ENCODE results near the gene CNKSR1. TPM values are rescaled to one million over a fixed set of nuclear protein-coding genes. Genes with fewer than 3 reads are reported as not detected.

The CNKSR1 gene
- total and polyA plus RNA-seq, 2 of the 13 experiments (the other 11 are each of a cell fraction or from before 2014, with no cell fraction given) = 3.4 to 8.9 TPM

DNA sequence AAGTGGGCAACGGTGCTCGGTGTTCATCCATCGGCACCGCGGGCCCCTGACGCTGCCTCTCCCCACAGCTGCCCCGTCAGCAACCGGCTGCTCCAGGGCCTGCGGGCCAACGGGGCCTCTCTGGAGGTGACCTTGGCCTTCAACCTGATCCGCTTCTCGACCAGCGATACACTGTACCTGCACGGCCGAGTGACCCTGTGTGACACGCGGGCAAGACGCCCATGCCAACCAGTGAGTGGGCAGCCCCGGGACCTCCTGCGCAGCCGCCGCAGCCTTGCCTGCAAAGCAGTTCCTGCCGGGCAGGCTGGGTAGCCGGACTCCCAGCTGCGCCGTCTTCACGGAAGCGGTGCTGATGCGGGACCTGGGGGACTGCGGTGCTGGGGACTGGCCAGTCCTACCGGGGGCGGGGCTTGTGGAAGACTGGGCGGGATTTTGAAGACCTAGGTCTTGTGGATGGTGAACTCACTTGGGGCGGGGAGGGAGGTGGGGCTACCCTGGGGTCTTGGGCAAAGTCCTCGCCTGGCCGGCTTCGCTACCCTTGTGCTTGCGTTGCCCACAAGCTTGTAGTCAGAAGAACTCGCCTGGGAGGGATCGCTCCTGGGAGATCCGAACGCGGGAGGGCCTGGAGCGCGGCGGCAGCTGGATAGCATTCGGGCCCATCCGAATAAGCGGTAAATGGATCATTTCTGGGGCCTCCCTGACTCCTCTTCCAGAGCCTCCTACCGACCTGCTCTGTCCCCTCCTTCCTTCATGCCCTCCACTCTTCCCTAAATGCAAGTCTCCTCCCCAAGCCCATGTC lies 47.9 kb downstream of the CNKSR1 start (continued):
- TF ChIP-seq, protein P1, sequence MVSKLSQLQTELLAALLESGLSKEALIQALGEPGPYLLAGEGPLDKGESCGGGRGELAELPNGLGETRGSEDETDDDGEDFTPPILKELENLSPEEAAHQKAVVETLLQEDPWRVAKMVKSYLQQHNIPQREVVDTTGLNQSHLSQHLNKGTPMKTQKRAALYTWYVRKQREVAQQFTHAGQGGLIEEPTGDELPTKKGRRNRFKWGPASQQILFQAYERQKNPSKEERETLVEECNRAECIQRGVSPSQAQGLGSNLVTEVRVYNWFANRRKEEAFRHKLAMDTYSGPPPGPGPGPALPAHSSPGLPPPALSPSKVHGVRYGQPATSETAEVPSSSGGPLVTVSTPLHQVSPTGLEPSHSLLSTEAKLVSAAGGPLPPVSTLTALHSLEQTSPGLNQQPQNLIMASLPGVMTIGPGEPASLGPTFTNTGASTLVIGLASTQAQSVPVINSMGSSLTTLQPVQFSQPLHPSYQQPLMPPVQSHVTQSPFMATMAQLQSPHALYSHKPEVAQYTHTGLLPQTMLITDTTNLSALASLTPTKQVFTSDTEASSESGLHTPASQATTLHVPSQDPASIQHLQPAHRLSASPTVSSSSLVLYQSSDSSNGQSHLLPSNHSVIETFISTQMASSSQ (IDR thresholded peaks at IDR 0.05; ENCODE audit: low read depth) = no peak
- TF ChIP-seq, protein P1 (CRISPR knock-in tag; IDR thresholded peaks at IDR 0.05; ENCODE audit: borderline replicate concordance) = 0 out of 2 replicates have a peak, but pooled peaks have one; percentile 20
- no peak for TF ChIP-seq NONO (IDR thresholded peaks at IDR 0.05)
- TF ChIP-seq NONO (CRISPR knock-in tag; conservative IDR thresholded peaks at IDR 0.05) = peak; percentile 84
- TF ChIP-seq MTA1 (CRISPR knock-in tag; IDR thresholded peaks at IDR 0.05; ENCODE audit: borderline replicate concordance) = peak; percentile 54; the same call in 1 of the 2 replicates
- TF ChIP-seq ZNF605 (CRISPR knock-in tag; IDR thresholded peaks at IDR 0.05) = peak; percentile 43; the same call in 1 of the 2 replicates
- TF ChIP-seq SMARCC2 (IDR thresholded peaks at IDR 0.05) = no peak
- TF ChIP-seq KDM2A (CRISPR knock-in tag; IDR thresholded peaks at IDR 0.05; ENCODE audit: borderline replicate concordance, low read depth) = peak; percentile 26; the same call in 1 of the 2 replicates
- no peak for TF ChIP-seq ZNF225 (CRISPR knock-in tag; IDR thresholded peaks at IDR 0.05)
- no peak for TF ChIP-seq ZNF7 (CRISPR knock-in tag; IDR thresholded peaks at IDR 0.05)
- peak; percentile 45; the same call in 1 of the 2 replicates for TF ChIP-seq GLI4 (CRISPR knock-in tag; IDR thresholded peaks at IDR 0.05; ENCODE audit: borderline replicate concordance)
- TF ChIP-seq SYNCRIP (IDR thresholded peaks at IDR 0.05; ENCODE audit: insufficient read depth, low read depth, low read length) = no peak
- no peak for TF ChIP-seq SMAD3 (CRISPR knock-in tag; IDR thresholded peaks at IDR 0.05)
- TF ChIP-seq POLR2AphosphoS5 (IDR thresholded peaks at IDR 0.05; ENCODE audit: low read depth, low read length) = peak; percentile 79
- TF ChIP-seq CBX2 (IDR thresholded peaks at IDR 0.05; ENCODE audit: low read depth, low read length) = no peak
- TF ChIP-seq CBX2 (CRISPR knock-in tag; IDR thresholded peaks at IDR 0.05; ENCODE audit: low read depth) = peak; percentile 57; the same call in 1 of the 2 replicates
- no peak for TF ChIP-seq EED (CRISPR knock-in tag; IDR thresholded peaks at IDR 0.05)
- TF ChIP-seq, protein P2, sequence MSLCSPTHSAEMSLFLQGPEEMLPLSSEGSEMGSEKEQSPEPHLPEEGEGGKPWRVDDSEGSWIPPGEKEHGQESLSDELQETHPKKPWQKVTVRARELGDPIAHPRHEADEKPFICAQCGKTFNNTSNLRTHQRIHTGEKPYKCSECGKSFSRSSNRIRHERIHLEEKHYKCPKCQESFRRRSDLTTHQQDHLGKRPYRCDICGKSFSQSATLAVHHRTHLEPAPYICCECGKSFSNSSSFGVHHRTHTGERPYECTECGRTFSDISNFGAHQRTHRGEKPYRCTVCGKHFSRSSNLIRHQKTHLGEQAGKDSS (CRISPR knock-in tag; IDR thresholded peaks at IDR 0.05; ENCODE audit: borderline replicate concordance, low read depth) = peak; percentile 72; the same call in 1 of the 2 replicates
- no peak for TF ChIP-seq ZNF432 (CRISPR knock-in tag; IDR thresholded peaks at IDR 0.05; ENCODE audit: borderline replicate concordance)
- no peak for TF ChIP-seq NCOA5 (CRISPR knock-in tag; IDR thresholded peaks at IDR 0.05)
- TF ChIP-seq RFX5 (IDR thresholded peaks at IDR 0.05; ENCODE audit: low read depth, low read length) = peak; percentile 69
- TF ChIP-seq, protein P3, sequence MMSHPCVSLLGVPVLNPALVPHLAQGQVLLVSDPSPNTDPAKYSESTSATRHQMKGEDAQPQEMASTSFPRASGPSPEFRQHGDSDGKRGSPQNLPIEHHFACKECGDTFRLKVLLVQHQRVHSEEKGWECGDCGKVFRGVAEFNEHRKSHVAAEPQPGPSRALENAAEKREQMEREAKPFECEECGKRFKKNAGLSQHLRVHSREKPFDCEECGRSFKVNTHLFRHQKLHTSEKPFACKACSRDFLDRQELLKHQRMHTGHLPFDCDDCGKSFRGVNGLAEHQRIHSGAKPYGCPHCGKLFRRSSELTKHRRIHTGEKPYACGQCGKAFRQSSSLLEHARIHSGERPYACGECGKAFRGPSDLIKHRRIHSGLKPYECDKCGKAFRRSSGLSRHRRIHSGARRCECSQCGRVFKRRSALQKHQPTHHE (CRISPR knock-in tag; IDR thresholded peaks at IDR 0.05; ENCODE audit: borderline replicate concordance) = 0 out of 2 replicates have a peak, but pooled peaks have one; percentile 46
- TF ChIP-seq, protein P4, sequence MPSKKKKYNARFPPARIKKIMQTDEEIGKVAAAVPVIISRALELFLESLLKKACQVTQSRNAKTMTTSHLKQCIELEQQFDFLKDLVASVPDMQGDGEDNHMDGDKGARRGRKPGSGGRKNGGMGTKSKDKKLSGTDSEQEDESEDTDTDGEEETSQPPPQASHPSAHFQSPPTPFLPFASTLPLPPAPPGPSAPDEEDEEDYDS (CRISPR knock-in tag; IDR thresholded peaks at IDR 0.05) = peak; percentile 75

Data from HepG2 (cell line).